ENCODE data around the gene NXPH1. TPM values are rescaled to one million over a fixed set of nuclear protein-coding genes. Genes with fewer than 3 reads are reported as not detected.

NXPH1 gene
- total RNA-seq, 1 experiment from 2014 or later: 1.2 TPM

GRCh38 chr7:8785081-8785480, 351.7 kb downstream of the NXPH1 start:
- no peaks in the 10 kb centered on the region for H3K4me1 ChIP-seq
- Mint-ChIP-seq H3K4me3 (ENCODE audit: unreplicated experiment) (no peak overlapping the region), H3K9me3 (ENCODE audit: unreplicated experiment) (no peaks in the 10 kb centered on the region), H3K27ac (ENCODE audit: unreplicated experiment) (no peak overlapping the region), H3K36me3 (ENCODE audit: insufficient read depth, unreplicated experiment) (no peaks in the 10 kb centered on the region), H3K27me3 (ENCODE audit: insufficient read depth, unreplicated experiment) (peaks cover 9% of the 10 kb centered on the region), H3K4me1 (ENCODE audit: low read depth, unreplicated experiment) (no peaks in the 10 kb centered on the region)
- CTCF ChIA-PET: no interaction called here
- H3K36me3 ChIP-seq (ENCODE audit: control insufficient read depth, insufficient read depth, low read length): no peaks in the 10 kb centered on the region
- H3K4me3 ChIP-seq (ENCODE audit: low read depth, low read length): no peak overlapping the region
- peak in 1 of 2 experiments; percentile 3 for DNase-seq
- H3K27me3 ChIP-seq (replicated peaks; ENCODE audit: control insufficient read depth, insufficient read depth, low read length): no peaks in the 10 kb centered on the region; the same call in 1 of the 2 replicates
- TF ChIP-seq, protein P1, sequence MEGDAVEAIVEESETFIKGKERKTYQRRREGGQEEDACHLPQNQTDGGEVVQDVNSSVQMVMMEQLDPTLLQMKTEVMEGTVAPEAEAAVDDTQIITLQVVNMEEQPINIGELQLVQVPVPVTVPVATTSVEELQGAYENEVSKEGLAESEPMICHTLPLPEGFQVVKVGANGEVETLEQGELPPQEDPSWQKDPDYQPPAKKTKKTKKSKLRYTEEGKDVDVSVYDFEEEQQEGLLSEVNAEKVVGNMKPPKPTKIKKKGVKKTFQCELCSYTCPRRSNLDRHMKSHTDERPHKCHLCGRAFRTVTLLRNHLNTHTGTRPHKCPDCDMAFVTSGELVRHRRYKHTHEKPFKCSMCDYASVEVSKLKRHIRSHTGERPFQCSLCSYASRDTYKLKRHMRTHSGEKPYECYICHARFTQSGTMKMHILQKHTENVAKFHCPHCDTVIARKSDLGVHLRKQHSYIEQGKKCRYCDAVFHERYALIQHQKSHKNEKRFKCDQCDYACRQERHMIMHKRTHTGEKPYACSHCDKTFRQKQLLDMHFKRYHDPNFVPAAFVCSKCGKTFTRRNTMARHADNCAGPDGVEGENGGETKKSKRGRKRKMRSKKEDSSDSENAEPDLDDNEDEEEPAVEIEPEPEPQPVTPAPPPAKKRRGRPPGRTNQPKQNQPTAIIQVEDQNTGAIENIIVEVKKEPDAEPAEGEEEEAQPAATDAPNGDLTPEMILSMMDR (IDR thresholded peaks at IDR 0.05; ENCODE audit: insufficient read depth in 1 of 2, low read depth in 1 of 2, low read length in 1 of 2, severe bottlenecking in 1 of 2, unreplicated experiment in 1 of 2): peak in 1 of 2 experiments; percentile 20
- intact Hi-C loops (cut with micrococcal nuclease; ENCODE audit: unreplicated experiment): loop anchor here (1.0 kb wide), 2 partner anchors 348 to 367 kb away; no protein-coding TSS in a partner anchor
- BruUV-seq (replicated peaks): no TSS peak
- no peaks in the 10 kb centered on the region for H3K9me3 ChIP-seq
- POLR2A ChIA-PET: no interaction called here

DNA sequence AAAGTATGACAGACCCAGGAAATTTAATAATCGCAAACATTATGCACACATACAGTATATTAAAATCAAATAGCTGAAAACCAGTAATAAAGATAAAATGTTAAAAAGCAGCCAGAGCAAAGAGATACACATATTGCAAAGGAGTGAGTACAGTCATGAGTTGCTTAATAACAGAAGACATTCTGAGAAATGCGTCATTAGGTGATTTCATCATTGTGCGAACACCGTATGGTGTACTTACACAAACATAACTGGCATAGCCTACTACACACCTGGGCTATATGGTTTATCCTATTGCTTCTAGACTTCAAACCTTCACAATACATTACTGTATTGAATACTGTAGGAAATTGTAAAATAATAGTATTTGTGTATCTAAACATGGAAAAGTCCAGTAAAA, 367.6 kb downstream of the NXPH1 start:
- ChIA-PET POLR2A (no interaction called here), CTCF (no interaction called here)
- Histone ChIP-seq H3K36me3 (ENCODE audit: control insufficient read depth, insufficient read depth, low read length) (no peaks in the 10 kb centered on the region), H3K9me3 (no peaks in the 10 kb centered on the region; the same call in 1 of the 2 replicates), H3K27me3 (replicated peaks; ENCODE audit: control insufficient read depth, insufficient read depth, low read length) (no peaks in the 10 kb centered on the region), H3K4me1 (no peaks in the 10 kb centered on the region), H3K4me3 (ENCODE audit: low read depth, low read length) (no peak overlapping the region)
- Mint-ChIP-seq H3K4me1 (ENCODE audit: low read depth, unreplicated experiment) (no peaks in the 10 kb centered on the region), H3K36me3 (ENCODE audit: insufficient read depth, unreplicated experiment) (no peaks in the 10 kb centered on the region), H3K9me3 (ENCODE audit: unreplicated experiment) (no peaks in the 10 kb centered on the region), H3K27ac (ENCODE audit: unreplicated experiment) (no peak overlapping the region), H3K4me3 (ENCODE audit: unreplicated experiment) (no peak overlapping the region), H3K27me3 (ENCODE audit: insufficient read depth, unreplicated experiment) (no peaks in the 10 kb centered on the region)
- no peak for DNase-seq
- intact Hi-C loops (cut with micrococcal nuclease; ENCODE audit: unreplicated experiment): no loop called here
- no TSS peak for BruUV-seq (replicated peaks)
- TF ChIP-seq, protein P1 (IDR thresholded peaks at IDR 0.05; ENCODE audit: insufficient read depth in 1 of 2, low read depth in 1 of 2, low read length in 1 of 2, severe bottlenecking in 1 of 2, unreplicated experiment in 1 of 2): no peak

Other genes with a start within 250 kb of the NXPH1 start
- gene ICA1, start 171.4 kb upstream of the NXPH1 start, total RNA-seq (2022): 30.7 and 34.2 TPM in 2 replicates

Data from Caco-2 (cell line).